ENCODE measurements around the gene EXOSC9.
"Not testable (repeated sequence)": the region's sequence is repeated elsewhere in the genome, so short reads cannot be mapped to it uniquely, and the experiment has no call there.

EXOSC9 gene, protein sequence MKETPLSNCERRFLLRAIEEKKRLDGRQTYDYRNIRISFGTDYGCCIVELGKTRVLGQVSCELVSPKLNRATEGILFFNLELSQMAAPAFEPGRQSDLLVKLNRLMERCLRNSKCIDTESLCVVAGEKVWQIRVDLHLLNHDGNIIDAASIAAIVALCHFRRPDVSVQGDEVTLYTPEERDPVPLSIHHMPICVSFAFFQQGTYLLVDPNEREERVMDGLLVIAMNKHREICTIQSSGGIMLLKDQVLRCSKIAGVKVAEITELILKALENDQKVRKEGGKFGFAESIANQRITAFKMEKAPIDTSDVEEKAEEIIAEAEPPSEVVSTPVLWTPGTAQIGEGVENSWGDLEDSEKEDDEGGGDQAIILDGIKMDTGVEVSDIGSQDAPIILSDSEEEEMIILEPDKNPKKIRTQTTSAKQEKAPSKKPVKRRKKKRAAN

DNA sequence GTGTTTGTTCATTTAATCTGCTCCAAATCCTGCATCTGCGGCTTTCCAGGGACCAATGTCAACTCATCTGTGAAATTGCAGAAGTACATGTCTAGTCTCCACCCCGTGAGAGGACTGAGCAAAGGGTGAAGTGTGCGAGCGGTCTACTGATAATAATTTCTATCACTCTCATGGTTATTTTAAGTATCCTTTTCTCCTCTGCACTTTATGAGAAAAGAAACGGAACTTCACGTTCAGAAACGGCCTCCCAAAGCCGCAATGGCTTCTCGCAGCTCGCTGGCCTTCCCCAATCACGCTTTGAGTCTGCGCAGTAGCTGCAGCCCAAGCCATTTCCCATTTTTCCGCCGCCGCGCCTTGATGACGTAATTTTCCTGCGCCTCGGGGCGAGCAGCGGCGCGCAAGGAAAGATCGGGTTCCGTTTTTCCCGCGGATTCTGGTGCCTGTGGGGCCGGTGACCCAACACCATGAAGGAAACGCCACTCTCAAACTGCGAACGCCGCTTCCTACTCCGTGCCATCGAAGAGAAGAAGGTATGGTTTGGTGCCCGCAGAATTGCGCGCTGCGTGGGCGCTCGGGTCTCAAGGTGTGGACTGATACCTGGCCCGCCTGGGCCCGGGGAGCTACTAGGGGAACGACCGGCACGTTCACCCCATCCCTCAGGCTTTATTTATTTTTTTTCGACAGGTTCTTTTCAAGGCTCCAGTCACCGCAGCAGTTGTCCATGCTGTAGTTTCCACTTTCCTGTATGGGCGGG is at the start of gene EXOSC9:
Gene EXOSC9 (plus strand): TSS at position 363 of the 754 bp plus-strand sequence. CDS start 102 bp downstream, at position 465.
- peak; percentile 89 to 91 for DNase-seq (ENCODE audit: low read depth in 2 of 2)

GRCh38 chr4:121752142-121752541 is 49.0 kb upstream of the EXOSC9 start:
- DNase-seq (ENCODE audit: low read depth in 2 of 2) = not testable (repeated sequence)

- no peak for DNase-seq (ENCODE audit: low read depth in 2 of 2)
Observed at GRCh38 chr4:121758925-121759568, 42.1 kb upstream of the EXOSC9 start.

DNA sequence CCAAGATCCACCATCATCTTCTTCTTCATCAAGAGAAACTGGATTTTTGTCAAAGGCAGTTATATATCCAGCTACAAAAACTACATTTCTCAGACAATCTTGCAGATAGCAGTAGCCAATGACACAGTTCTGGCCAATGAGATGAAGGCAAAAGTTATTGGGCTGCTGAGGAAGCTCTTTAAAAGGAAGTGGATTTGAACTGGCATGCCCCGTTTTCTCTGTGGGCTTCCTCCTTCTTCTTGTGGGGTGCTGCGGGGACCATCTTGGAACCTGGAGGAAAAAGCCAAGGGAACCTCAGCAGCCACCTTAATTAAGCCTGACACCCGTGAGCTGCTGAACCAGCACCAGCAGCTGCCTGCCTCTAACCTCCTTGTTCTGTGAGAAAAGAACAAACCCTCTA is 40.9 kb upstream of the EXOSC9 start:
- DNase-seq (ENCODE audit: low read depth in 2 of 2) = no peak

DNA sequence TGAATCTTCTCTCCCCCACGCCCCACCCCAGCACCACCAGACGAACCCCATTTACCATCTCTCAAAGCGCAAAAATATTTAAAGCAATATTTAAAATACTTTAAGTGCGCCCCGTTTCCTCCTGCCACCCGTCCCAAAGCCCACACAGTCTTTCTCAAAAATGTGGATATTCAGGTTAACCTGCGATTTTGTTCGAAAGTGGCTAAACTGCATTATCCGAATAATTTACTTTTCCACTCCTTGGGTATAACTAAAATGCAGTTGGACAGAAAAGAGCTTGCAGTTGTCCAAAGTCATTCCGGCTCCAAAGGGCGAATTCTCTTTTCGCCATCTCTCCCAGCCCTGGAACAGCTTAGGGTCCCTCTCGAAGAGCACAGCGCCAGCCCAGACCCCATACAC is 36.8 kb upstream of the EXOSC9 start:
- DNase-seq (ENCODE audit: low read depth in 2 of 2) = no peak

- DNase-seq (ENCODE audit: low read depth in 2 of 2) = no peak
Observed at GRCh38 chr4:121764702-121765367, 36.3 kb upstream of the EXOSC9 start, which contains the start of gene SMIM43. Gene SMIM43 (minus strand): TSS chr4:121765164. CDS start chr4:121765105, 59 bp downstream.

DNA sequence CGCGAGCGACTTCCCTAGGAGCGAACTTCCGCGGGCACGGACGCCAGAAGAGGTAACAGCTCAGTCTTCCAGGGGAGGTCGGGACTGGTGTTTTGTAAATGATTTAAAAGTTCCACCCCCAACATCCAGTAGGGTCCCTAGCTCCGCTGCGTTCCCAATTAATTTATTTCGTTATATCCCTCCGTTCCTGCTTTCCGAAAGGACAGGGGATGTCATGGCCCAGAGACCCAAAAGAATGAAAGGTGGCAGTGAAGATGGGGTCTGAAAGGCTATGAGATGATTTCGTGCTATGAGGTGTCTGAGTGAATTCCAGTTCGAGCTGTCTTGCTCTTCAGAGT is 35.8 kb upstream of the EXOSC9 start:
- no peak for DNase-seq (ENCODE audit: low read depth in 2 of 2)

DNA sequence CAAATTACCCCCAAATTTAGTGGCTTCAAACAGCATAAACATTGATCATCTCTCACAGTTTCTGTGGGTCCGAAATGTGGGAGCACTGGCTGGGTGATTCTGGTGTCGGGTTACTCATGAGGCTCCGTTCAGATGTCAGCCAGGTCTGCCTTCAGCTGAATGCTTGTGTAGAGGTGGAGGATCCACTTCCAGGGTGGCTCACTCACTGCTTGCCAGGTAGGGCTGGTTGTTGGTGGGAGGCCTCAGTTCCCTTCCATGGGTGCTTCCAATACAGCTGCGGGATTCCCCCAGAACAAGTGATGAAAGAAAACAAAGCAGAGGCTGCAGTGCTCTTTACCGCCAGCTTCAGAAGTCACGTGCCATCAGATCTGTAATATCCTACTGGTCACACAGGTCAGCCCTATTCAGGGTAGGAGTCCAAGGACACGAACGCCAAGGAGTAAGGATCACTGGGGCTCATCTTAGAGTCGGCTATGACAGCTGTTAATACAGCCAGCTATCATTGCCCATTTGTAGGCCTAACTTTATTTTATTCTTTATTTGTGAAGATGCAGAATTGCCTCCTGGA is 35.1 kb upstream of the EXOSC9 start:
- no peak for DNase-seq (ENCODE audit: low read depth in 2 of 2)

- no peak for DNase-seq (ENCODE audit: low read depth in 2 of 2)
Observed at GRCh38 chr4:121767166-121767565, 34.0 kb upstream of the EXOSC9 start.

- no peak for DNase-seq (ENCODE audit: low read depth in 2 of 2)
Observed at GRCh38 chr4:121769341-121769740, 31.8 kb upstream of the EXOSC9 start.

DNA sequence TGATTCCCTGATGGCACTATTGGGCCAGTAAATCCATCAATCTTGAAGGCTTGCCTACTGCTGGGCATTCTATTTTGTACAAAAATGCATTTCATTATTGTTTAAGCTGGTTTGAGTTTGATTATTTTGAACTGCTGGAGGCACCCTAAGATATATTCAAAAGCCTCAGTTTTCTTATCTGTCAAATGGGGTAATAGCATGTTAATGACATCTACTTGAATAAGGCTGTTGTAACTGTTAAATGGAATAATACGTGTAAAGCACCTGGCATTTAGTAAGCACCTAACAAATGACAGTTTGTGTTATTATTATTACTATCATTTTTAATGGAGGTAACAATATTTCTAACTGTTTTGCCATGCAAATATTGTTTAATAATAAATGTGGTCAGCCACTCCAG is 29.3 kb upstream of the EXOSC9 start:
- DNase-seq (ENCODE audit: low read depth in 2 of 2) = no peak

GRCh38 chr4:121773883-121774282 is 27.2 kb upstream of the EXOSC9 start:
- DNase-seq (ENCODE audit: low read depth in 2 of 2) = no peak

GRCh38 chr4:121776610-121777401 is 24.3 kb upstream of the EXOSC9 start:
- no peak for DNase-seq (ENCODE audit: low read depth in 2 of 2)

- no peak for DNase-seq (ENCODE audit: low read depth in 2 of 2)
Observed at GRCh38 chr4:121777625-121778024, 23.5 kb upstream of the EXOSC9 start.

DNA sequence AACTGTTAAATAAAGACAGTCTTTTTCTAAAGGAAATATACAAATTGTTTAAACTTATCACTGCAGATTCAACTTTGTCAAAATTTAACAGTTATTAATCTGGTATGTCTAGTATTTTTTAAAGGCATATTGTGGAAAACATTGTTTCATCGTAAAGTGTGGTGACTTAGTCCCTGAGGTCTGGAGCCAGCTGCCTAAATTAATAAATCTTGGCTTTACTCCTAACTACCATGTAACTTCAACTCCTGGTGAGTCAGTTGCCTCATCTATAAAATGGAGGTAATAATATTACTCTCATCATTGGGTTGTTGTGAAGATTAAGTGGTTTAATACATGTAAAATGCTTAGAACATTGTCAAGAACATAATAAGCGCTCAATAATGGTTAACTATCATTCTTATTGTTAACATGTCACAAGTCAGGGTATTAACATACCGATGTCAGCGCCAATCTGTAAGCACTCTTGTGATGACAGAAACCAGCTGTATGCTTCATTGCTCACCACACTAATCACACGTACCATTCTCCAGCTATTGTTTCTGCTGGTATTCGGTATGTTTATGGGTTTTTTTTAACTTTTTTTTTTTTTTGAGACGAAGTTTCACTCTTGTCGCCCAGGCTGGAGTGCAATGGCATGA is 22.0 kb upstream of the EXOSC9 start:
- DNase-seq (ENCODE audit: low read depth in 2 of 2) = no peak

- DNase-seq (ENCODE audit: low read depth in 2 of 2) = no peak
Observed at GRCh38 chr4:121783210-121783609, 17.9 kb upstream of the EXOSC9 start.

- DNase-seq (ENCODE audit: low read depth in 2 of 2) = no peak
Observed at GRCh38 chr4:121784401-121784800, 16.7 kb upstream of the EXOSC9 start.

GRCh38 chr4:121784975-121785374 is 16.1 kb upstream of the EXOSC9 start:
- no peak for DNase-seq (ENCODE audit: low read depth in 2 of 2)

DNA sequence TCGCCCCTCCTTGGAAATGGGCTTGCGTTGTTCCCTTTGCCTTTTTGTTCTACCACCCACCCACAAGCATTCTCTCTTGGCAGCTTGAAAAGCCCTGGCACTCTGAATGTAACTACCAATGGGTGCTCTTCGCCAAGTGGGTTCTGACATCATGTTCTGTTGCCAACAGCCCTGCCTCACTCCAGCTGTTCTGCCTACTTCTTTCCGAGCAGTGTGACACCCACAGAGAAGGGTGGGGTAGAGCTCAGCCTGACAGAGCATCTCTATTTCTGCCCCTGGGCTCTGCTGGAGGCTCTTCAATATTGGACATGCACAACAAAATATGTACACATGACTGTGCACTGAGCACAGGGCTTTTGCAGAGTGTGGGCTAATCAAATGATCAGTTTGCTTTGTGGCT is 15.6 kb upstream of the EXOSC9 start:
- DNase-seq (ENCODE audit: low read depth in 2 of 2) = no peak

- DNase-seq (ENCODE audit: low read depth in 2 of 2) = no peak
Observed at GRCh38 chr4:121786221-121786620, 14.9 kb upstream of the EXOSC9 start.

Data from stimulated activated CD8-positive, alpha-beta memory T cell treated with anti-CD3 and anti-CD28 coated beads, Interleukin-2, amount 100 ng/mL, for 1 hour (primary cell).